Activated naive CD4-positive, alpha-beta T cell treated with anti-CD3 and anti-CD28 coated beads, Interleukin-2, amount 50 U/mL, for 24 hours (primary cell): ENCODE results near the gene NPAS1.
"Not testable (repeated sequence)": the region's sequence is repeated elsewhere in the genome, so short reads cannot be mapped to it uniquely, and the experiment has no call there.

Experiments used
- H3K27ac Mint-ChIP-seq: one replicate; pipeline ENCODE4 v1.8.0; 2021; ENCODE audit warnings: mild to moderate bottlenecking, mixed read lengths
- H3K27me3 Mint-ChIP-seq: one replicate; pipeline ENCODE4 v1.8.0; 2021; ENCODE audit warnings: mixed read lengths
- H3K36me3 Mint-ChIP-seq: one replicate; pipeline ENCODE4 v1.8.0; 2021; ENCODE audit warnings: mixed read lengths
- H3K4me1 Mint-ChIP-seq: one replicate; pipeline ENCODE4 v1.8.0; 2021; ENCODE audit warnings: mixed read lengths
- H3K4me3 Mint-ChIP-seq: one replicate; pipeline ENCODE4 v1.8.0; 2021; ENCODE audit warnings: mild to moderate bottlenecking, mixed read lengths
- H3K9me3 Mint-ChIP-seq: one replicate; pipeline ENCODE4 v1.8.0; 2021; ENCODE audit warnings: mixed read lengths

Gene NPAS1

DNA sequence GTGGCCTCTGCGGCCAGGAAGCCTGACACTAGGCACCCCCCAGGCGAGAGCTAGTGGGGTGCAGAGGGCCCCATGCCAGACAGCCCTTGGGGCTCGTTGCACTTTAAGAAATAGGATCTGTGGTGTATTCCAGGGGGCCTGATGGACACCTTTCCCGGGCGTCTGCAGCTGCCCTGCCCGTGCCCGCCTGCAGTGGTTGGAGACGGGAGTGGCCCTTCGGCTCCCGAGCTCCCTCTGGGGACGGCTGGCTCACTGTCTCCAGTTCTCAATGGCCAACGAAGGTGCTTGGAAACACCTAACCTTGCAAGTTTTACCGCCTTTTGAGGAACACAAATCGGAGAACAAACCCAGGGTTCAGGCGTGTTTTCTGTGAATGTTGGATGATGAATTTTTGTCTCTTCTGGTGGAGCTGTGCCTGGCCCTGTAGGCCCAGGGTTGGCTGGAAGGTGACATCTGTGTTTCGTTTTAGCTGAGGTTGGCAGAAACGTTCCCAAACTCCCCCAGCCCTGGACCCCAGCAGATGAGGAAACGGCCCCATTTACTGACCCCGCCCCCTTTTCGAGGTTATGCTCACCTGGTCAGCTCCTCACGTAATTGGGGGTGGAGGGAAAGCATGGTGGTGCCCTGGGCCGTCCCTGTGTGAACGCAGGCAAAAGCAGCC, 17.4 kb upstream of the NPAS1 start:
- no peaks in the 10 kb centered on the region for H3K9me3 Mint-ChIP-seq
- H3K36me3 Mint-ChIP-seq: peaks cover 4% of the 10 kb centered on the region
- H3K4me3 Mint-ChIP-seq: no peak overlapping the region
- peaks cover 3% of the 10 kb centered on the region for H3K4me1 Mint-ChIP-seq
- no peak overlapping the region for H3K27ac Mint-ChIP-seq
- H3K27me3 Mint-ChIP-seq: no peaks in the 10 kb centered on the region

GRCh38 chr19:47002853-47003610, 16.6 kb upstream of the NPAS1 start:
- H3K9me3 Mint-ChIP-seq: no peaks in the 10 kb centered on the region
- no peak overlapping the region for H3K4me3 Mint-ChIP-seq
- H3K4me1 Mint-ChIP-seq: peaks cover 3% of the 10 kb centered on the region
- peaks cover 1% of the 10 kb centered on the region for H3K27me3 Mint-ChIP-seq
- no peak overlapping the region for H3K27ac Mint-ChIP-seq
- peaks cover 4% of the 10 kb centered on the region for H3K36me3 Mint-ChIP-seq

DNA sequence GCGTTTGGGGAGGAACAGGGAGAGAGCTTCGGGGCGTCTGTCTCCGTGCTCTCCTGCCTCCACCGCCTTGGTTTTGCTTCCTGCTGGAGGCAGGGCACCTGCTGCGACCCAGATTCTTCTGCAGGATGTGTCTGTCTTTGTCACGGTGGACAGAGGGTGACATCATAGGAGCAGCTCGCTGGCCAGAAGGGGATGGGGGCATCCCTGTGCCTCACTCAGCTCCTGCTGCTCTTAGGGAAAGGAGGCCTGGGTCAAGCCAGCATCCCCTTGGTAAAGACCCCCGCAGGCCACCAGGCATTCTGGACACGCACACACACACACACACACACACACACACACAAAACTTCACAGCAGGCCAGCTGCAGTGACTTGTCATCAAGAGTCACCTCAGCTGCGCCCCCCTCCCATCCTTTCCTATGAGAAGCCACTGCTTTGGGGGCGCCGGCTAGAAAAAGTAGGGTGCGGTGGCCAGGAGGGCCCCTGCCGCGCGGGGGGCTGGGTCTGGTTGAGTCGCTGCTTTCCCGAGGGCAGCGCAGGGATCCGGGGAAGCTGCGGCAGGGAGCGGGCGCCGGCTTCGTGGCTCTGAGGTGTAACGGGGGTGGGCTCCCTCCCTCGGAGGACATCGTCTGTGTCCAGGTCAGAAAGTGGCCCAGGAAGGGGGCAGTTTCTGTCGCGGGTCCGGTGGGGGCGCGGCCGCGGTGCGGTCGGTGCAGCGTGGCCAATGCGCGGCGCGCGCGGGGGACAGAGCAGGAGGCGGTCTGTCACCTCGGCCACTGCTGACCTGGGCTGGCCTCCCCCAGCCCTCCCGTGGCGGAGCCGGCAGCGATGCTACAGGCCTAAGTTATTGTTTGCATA, 15.8 kb upstream of the NPAS1 start:
- Mint-ChIP-seq H3K4me3 (no peak overlapping the region), H3K36me3 (peaks cover 2% of the 10 kb centered on the region), H3K27me3 (peaks cover 1% of the 10 kb centered on the region), H3K27ac (no peak overlapping the region), H3K4me1 (peaks cover 3% of the 10 kb centered on the region), H3K9me3 (no peaks in the 10 kb centered on the region)

- Mint-ChIP-seq H3K27me3 (peaks cover 1% of the 10 kb centered on the region), H3K36me3 (peaks cover 2% of the 10 kb centered on the region), H3K4me1 (peaks cover 3% of the 10 kb centered on the region), H3K4me3 (no peak overlapping the region), H3K27ac (no peak overlapping the region), H3K9me3 (no peaks in the 10 kb centered on the region)
Measured at GRCh38 chr19:47005164-47005641, 14.4 kb upstream of the NPAS1 start.

GRCh38 chr19:47005873-47006272, 13.8 kb upstream of the NPAS1 start:
- no peak overlapping the region for H3K4me3 Mint-ChIP-seq

GRCh38 chr19:47006496-47006895, 13.1 kb upstream of the NPAS1 start:
- Mint-ChIP-seq H3K27ac (no peak overlapping the region), H3K4me1 (peaks cover 3% of the 10 kb centered on the region), H3K9me3 (no peaks in the 10 kb centered on the region), H3K27me3 (peaks cover 1% of the 10 kb centered on the region), H3K36me3 (no peaks in the 10 kb centered on the region), H3K4me3 (no peak overlapping the region)

More at GRCh38 chr19:47005873-47006272, 13.8 kb upstream of the NPAS1 start:
- peaks cover 1% of the 10 kb centered on the region for H3K27me3 Mint-ChIP-seq
- peaks cover 3% of the 10 kb centered on the region for H3K4me1 Mint-ChIP-seq
- H3K27ac Mint-ChIP-seq: no peak overlapping the region
- peaks cover 2% of the 10 kb centered on the region for H3K36me3 Mint-ChIP-seq
- H3K9me3 Mint-ChIP-seq: no peaks in the 10 kb centered on the region

GRCh38 chr19:47010549-47010948, 9.1 kb upstream of the NPAS1 start:
- H3K9me3 Mint-ChIP-seq, H3K36me3 Mint-ChIP-seq, H3K27ac Mint-ChIP-seq, H3K27me3 Mint-ChIP-seq, H3K4me3 Mint-ChIP-seq, H3K4me1 Mint-ChIP-seq: not testable (repeated sequence)

DNA sequence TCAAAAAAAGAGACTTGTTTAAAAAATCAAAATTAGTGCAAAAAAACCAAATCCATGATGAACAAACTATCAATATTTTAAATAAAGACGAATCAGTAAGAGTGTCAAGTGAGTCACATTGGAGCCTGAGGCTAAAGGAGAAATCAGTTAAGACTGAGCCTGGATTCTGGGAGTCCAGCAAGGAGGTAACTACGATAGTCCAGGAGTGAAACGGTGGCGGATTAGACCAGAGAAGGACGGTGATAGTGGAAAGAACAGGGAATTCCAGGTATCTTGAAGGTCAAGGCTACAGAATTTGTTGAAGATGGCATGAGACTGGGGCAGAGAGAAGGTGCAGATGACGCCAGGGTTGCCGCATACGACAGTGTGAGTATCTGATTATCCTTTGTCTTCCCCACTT, 7.0 kb upstream of the NPAS1 start:
- Mint-ChIP-seq H3K9me3 (no peaks in the 10 kb centered on the region), H3K27ac (no peak overlapping the region), H3K4me3 (no peak overlapping the region), H3K27me3 (peaks cover 3% of the 10 kb centered on the region), H3K4me1 (peaks cover 10% of the 10 kb centered on the region), H3K36me3 (no peaks in the 10 kb centered on the region)

DNA sequence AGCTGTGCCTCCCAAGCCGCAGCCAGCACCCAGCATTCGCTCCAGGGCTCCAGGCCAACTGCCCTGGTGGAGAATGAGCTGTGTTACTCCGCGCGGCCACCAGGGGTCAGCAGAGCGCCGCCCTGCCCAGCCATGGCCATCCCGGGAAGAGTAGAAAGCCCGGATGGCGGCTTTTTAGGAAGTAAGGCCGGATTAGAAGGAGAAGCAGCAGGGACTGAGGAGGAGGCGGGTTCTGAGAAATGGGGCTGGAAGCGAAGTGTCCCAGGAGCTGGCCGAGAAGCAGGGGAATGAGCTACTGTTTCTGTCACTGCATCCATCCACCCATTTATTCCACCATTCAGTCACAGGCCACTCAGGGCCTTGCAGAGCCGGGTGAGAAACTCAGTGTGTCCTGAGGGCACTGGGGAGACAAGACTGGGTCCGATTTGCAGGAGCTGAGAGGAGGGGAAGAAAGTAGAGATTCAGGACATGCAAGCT, 6.6 kb upstream of the NPAS1 start:
- H3K9me3 Mint-ChIP-seq: no peaks in the 10 kb centered on the region
- peaks cover 10% of the 10 kb centered on the region for H3K4me1 Mint-ChIP-seq
- H3K27ac Mint-ChIP-seq: peak overlapping the region; percentile 70
- H3K4me3 Mint-ChIP-seq: no peak overlapping the region
- H3K36me3 Mint-ChIP-seq: no peaks in the 10 kb centered on the region
- H3K27me3 Mint-ChIP-seq: peaks cover 1% of the 10 kb centered on the region

- Mint-ChIP-seq H3K4me3 (peak overlapping the region; percentile 30), H3K36me3 (no peaks in the 10 kb centered on the region), H3K9me3 (no peaks in the 10 kb centered on the region), H3K27me3 (peaks cover 21% of the 10 kb centered on the region), H3K27ac (no peak overlapping the region), H3K4me1 (peaks cover 9% of the 10 kb centered on the region)
Measured at GRCh38 chr19:47018923-47019322, 714 bp upstream of the NPAS1 start.

DNA sequence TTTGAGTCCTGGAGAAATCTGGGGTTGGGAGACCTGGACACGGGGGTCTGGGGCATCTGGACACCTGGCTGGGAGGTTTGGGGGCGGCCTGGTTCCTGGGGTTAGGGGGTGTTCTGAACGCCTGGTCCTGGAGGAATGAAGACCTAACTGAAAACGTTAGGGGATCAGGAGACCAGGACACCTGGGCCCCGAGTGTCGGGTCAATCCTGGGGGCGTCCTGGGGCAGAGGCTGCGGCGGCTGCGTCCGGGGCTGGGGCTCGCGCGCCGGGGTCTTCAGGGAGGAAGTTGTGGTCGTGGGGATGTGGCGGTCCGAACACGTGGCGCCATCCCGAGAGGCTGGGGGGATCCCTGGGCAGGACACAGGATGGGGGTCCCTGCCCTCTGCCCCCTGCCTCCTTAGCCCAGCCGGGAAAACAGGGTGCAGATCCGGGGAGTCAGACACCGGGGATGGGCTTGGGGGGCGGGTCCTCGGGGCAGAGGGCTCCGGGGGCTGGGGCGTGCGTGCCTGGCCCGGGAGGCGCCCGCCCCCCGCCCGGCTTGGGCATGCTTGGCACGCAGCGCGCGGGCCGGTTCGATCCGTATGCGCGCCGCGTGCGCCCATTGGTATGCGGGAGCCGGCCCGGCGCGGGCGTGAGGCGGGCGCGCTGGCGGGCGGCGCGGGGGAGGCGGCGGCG, 632 bp downstream of the NPAS1 start:
- Mint-ChIP-seq H3K9me3 (no peaks in the 10 kb centered on the region), H3K4me1 (peaks cover 9% of the 10 kb centered on the region), H3K36me3 (no peaks in the 10 kb centered on the region), H3K27ac (no peak overlapping the region), H3K27me3 (peaks cover 25% of the 10 kb centered on the region), H3K4me3 (peak overlapping the region; percentile 4)

GRCh38 chr19:47020992-47021496, 1.4 kb downstream of the NPAS1 start:
- peak overlapping the region; percentile 74 for H3K4me3 Mint-ChIP-seq
- peaks cover 28% of the 10 kb centered on the region for H3K27me3 Mint-ChIP-seq
- no peaks in the 10 kb centered on the region for H3K9me3 Mint-ChIP-seq
- H3K4me1 Mint-ChIP-seq: peaks cover 9% of the 10 kb centered on the region
- H3K36me3 Mint-ChIP-seq: no peaks in the 10 kb centered on the region
- no peak overlapping the region for H3K27ac Mint-ChIP-seq

DNA sequence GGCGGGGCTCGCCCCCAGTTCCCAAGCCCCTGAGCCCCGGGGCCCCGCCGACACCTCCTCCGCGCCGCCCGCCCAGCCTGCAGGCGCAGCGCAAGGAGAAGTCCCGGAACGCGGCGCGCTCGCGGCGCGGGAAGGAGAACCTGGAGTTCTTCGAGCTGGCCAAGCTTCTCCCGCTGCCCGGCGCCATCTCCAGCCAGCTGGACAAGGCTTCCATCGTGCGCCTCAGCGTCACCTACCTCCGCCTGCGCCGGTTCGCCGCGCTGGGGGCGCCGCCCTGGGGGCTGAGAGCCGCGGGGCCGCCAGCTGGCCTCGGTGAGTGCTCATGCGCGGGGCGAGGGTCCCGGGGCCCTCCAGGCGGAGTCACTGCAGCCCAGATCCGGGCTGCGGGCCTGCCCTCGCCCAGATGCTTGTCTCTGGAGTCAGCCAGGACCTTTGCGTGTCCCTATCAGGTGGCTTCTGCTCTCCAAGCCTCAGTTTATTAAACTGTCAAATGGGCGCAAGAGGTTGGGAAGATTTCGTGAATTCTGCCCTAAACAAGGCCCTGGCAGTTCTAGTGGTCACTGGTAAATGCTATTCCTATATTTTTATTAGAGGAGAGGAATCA, 2.0 kb downstream of the NPAS1 start:
- H3K4me1 Mint-ChIP-seq: peaks cover 9% of the 10 kb centered on the region
- peaks cover 33% of the 10 kb centered on the region for H3K27me3 Mint-ChIP-seq
- peak overlapping the region; percentile 74 for H3K4me3 Mint-ChIP-seq
- no peaks in the 10 kb centered on the region for H3K36me3 Mint-ChIP-seq
- H3K27ac Mint-ChIP-seq: no peak overlapping the region
- no peaks in the 10 kb centered on the region for H3K9me3 Mint-ChIP-seq

DNA sequence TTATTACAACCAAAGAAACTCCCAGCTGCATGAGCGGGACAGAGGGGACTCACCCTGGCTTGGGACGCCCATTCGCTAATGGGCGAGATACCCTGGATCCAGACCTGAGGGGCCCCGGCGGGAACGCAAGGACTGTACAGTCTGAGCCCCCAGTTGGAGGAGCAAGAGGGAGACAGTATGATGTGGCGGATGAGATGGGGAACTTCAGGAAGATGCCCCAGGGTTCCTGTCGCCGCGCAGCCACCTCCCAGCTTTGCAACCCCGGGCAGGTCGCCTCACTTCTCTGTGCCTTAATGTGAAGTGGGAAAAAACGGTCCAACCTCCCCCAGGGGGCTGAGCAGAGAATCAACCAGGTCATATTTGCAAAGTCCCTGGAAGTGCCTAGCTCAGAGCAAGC, 2.5 kb downstream of the NPAS1 start:
- H3K36me3 Mint-ChIP-seq: no peaks in the 10 kb centered on the region
- no peak overlapping the region for H3K4me3 Mint-ChIP-seq

More for the DNA sequence above, 2.5 kb downstream of the NPAS1 start:
- no peak overlapping the region for H3K27ac Mint-ChIP-seq
- no peaks in the 10 kb centered on the region for H3K9me3 Mint-ChIP-seq
- peaks cover 33% of the 10 kb centered on the region for H3K27me3 Mint-ChIP-seq
- peaks cover 9% of the 10 kb centered on the region for H3K4me1 Mint-ChIP-seq
